ENCODE measurements around the gene SCAMP3.
"Not testable (repeated sequence)": the region's sequence is repeated elsewhere in the genome, so short reads cannot be mapped to it uniquely, and the experiment has no call there.

DNA sequence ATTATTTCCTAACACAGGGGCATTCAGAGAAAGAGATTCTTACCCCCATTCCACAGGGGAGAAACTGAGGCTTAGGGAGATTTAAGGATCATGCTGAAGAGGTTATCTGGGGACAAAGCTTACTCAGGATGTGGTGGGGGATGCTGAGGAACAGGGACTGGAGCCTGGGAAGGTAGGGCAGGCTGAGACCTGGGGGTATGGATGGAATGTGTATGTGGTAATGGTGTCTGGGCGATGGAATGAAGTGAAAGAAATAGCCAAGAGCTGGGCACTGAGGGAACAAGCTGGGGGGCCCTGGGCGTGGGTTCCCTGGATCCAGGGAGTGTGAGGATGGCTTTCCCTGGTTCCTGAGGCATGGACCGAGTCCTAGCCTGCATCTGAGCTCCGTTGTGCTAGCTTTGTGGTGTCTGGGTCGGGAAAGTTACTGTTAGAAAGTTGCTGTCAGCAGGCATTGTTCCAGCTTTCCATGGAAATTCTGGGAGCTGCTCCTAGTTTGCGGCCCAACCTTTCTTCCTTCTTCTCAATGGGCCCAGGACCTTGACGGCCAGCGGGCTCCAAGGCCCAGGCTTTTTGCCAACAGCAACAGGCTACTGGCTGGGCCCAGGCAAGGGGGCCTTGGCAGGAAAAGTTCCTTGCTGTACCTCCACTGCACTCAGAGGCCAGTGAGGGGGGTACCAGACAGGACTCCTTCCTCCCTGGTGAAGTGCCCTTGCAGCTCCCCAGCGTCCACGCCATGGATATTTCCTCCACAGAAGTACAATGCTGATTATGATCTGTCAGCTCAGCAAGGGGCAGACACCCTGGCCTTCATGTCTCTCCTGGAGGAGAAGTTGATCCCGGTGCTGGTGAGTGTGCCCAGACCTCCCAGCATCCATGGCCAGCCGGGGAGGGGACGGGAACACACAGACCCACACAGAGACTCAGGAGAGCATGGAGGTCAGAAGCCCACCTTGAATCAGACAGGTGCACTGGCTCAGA is 29.9 kb downstream of the SCAMP3 start:
- not testable (repeated sequence) for TF ChIP-seq POLR2A (IDR thresholded peaks at IDR 0.05)
- TF ChIP-seq, protein P1, sequence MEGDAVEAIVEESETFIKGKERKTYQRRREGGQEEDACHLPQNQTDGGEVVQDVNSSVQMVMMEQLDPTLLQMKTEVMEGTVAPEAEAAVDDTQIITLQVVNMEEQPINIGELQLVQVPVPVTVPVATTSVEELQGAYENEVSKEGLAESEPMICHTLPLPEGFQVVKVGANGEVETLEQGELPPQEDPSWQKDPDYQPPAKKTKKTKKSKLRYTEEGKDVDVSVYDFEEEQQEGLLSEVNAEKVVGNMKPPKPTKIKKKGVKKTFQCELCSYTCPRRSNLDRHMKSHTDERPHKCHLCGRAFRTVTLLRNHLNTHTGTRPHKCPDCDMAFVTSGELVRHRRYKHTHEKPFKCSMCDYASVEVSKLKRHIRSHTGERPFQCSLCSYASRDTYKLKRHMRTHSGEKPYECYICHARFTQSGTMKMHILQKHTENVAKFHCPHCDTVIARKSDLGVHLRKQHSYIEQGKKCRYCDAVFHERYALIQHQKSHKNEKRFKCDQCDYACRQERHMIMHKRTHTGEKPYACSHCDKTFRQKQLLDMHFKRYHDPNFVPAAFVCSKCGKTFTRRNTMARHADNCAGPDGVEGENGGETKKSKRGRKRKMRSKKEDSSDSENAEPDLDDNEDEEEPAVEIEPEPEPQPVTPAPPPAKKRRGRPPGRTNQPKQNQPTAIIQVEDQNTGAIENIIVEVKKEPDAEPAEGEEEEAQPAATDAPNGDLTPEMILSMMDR (IDR thresholded peaks at IDR 0.05): not testable (repeated sequence)
